GM10248 (cell line): ENCODE measurements around the gene LNX2.

Experiments used
- CTCF ChIA-PET: fragments of 300-600 bp; sonication (Branson Sonifier 250); formaldehyde crosslinking; extraction: SDS; loops from one replicate; lab custom pipeline; 2021; ENCODE audit warnings: antibody characterized with exemption; lab: Yijun Ruan, JAX
- POLR2A ChIA-PET: fragments of 350-650 bp; sonication (Branson Sonifier 250); formaldehyde crosslinking; extraction: SDS; loops from one replicate; lab custom pipeline; 2020; ENCODE audit warnings: antibody characterized with exemption; lab: Yijun Ruan, JAX
- DNase-seq: peaks from one replicate; pipeline ENCODE4 v3.0.0; 2012; ENCODE audit errors: extremely low spot score
- CTCF ChIP-seq: IDR thresholded peaks from 2 replicates; pipeline ENCODE4 v1.5.1; 2012; ENCODE audit warnings: mild to moderate bottlenecking, low read depth; ENCODE audit errors: extremely low read depth, missing control alignments, control extremely low read depth

The LNX2 gene

GRCh38 chr13:27599845-27600553 is 20.3 kb downstream of the LNX2 start:
- CTCF ChIA-PET, result interaction anchor here (1.3 to 1.9 kb wide), 2 partner anchors 13 to 14 kb away, joined by 4 to 5 read pairs; no protein-coding TSS in a partner anchor
- no peak for TF ChIP-seq CTCF
- DNase-seq, result no peak
- POLR2A ChIA-PET, result no interaction called here

GRCh38 chr13:27599096-27599495 is 21.2 kb downstream of the LNX2 start:
- POLR2A ChIA-PET, result no interaction called here

GRCh38 chr13:27595055-27595811 is 25.1 kb downstream of the LNX2 start:
- ChIA-PET CTCF (interaction anchor here (1.0 kb wide), 1 partner anchor 25 kb away, joined by 3 read pairs; the partner anchor contains the start of gene LNX2), POLR2A (no interaction called here)
- no peak for DNase-seq
- no peak for TF ChIP-seq CTCF

More at GRCh38 chr13:27599096-27599495, 21.2 kb downstream of the LNX2 start:
- DNase-seq, result no peak
- TF ChIP-seq CTCF, result no peak
- CTCF ChIA-PET, result interaction anchor here (1.1 to 1.3 kb wide), 3 partner anchors 13 to 27 kb away, joined by 3 to 4 read pairs (median 3); no protein-coding TSS in a partner anchor

GRCh38 chr13:27593267-27593666 is 27.1 kb downstream of the LNX2 start:
- ChIA-PET POLR2A (no interaction called here), CTCF (interaction anchor here (0.6 kb wide), 1 partner anchor 8 kb away, joined by 3 read pairs; no protein-coding TSS in a partner anchor)
- no peak for DNase-seq
- no peak for TF ChIP-seq CTCF

- no peak for DNase-seq
- ChIA-PET POLR2A (no interaction called here), CTCF (interaction anchor here (0.6 kb wide), 1 partner anchor 9 kb away, joined by 3 read pairs; no protein-coding TSS in a partner anchor)
- no peak for TF ChIP-seq CTCF
Observed at GRCh38 chr13:27592865-27593264, 27.5 kb downstream of the LNX2 start.

GRCh38 chr13:27588405-27588804 is 31.9 kb downstream of the LNX2 start:
- TF ChIP-seq CTCF, result no peak
- DNase-seq, result no peak
- POLR2A ChIA-PET, result no interaction called here
- CTCF ChIA-PET, result interaction anchor here (1.4 kb wide), 1 partner anchor 19 kb away, joined by 3 read pairs; no protein-coding TSS in a partner anchor
